ENCODE results near the gene CTDP1. TPM values are rescaled to one million over a fixed set of nuclear protein-coding genes. Genes with fewer than 3 reads are reported as not detected.
"Not testable (repeated sequence)": the region's sequence is repeated elsewhere in the genome, so short reads cannot be mapped to it uniquely, and the experiment has no call there.

The CTDP1 gene
- polyA plus RNA-seq, 3 donors = 6.8 to 11.7 (median 8.7) TPM

GRCh38 chr18:79694206-79694894 lies 14.7 kb downstream of the CTDP1 start:
- not testable (repeated sequence) for H3K27ac ChIP-seq (ENCODE audit: low read depth, low read length)
- WGBS, 3 donors = 87 to 88% (median 88%) methylated on average over 16 to 32 of the region's 32 CpGs

GRCh38 chr18:79694895-79695213 lies 15.3 kb downstream of the CTDP1 start:
- 88 to 92% (median 90%) methylated on average over 3 of the region's 3 CpGs for WGBS, 3 donors
- no peak overlapping the region for H3K27ac ChIP-seq (ENCODE audit: low read depth, low read length)

- H3K27ac ChIP-seq (ENCODE audit: low read depth, low read length) = no peak overlapping the region
- 89 to 95% (median 93%) methylated on average over 13 of the region's 13 CpGs for WGBS, 3 donors
Measured at GRCh38 chr18:79695269-79695668, 15.7 kb downstream of the CTDP1 start.

GRCh38 chr18:79695856-79696850 lies 16.6 kb downstream of the CTDP1 start:
- no peak overlapping the region for H3K27ac ChIP-seq (ENCODE audit: low read depth, low read length)
- 92 to 95% (median 94%) methylated on average over 53 of the region's 53 CpGs for WGBS, 3 donors

GRCh38 chr18:79697178-79697577 lies 17.6 kb downstream of the CTDP1 start:
- 94 to 95% (median 94%) methylated on average over 24 of the region's 24 CpGs for WGBS, 3 donors
- H3K27ac ChIP-seq (ENCODE audit: low read depth, low read length) = no peak overlapping the region

GRCh38 chr18:79697976-79698375 lies 18.4 kb downstream of the CTDP1 start:
- 94 to 97% (median 95%) methylated on average over 22 of the region's 22 CpGs for whole genome bisulfite sequencing, 3 donors
- no peak overlapping the region for H3K27ac ChIP-seq (ENCODE audit: low read depth, low read length)

- H3K27ac ChIP-seq (ENCODE audit: low read depth, low read length) = no peak overlapping the region
- whole genome bisulfite sequencing, 3 donors = 95 to 97% (median 96%) methylated on average over 14 of the region's 14 CpGs
Measured at GRCh38 chr18:79698668-79699335, 19.2 kb downstream of the CTDP1 start.

- WGBS, 3 donors = 90 to 95% (median 91%) methylated on average over 8 of the region's 8 CpGs
- no peak overlapping the region for H3K27ac ChIP-seq (ENCODE audit: low read depth, low read length)
Measured at GRCh38 chr18:79699653-79700052, 20.1 kb downstream of the CTDP1 start.

GRCh38 chr18:79702906-79703305 lies 23.3 kb downstream of the CTDP1 start:
- WGBS, 3 donors = 91 to 98% (median 97%) methylated on average over 5 of the region's 5 CpGs
- H3K27ac ChIP-seq (ENCODE audit: low read depth, low read length) = no peak overlapping the region

GRCh38 chr18:79704631-79705030 lies 25.0 kb downstream of the CTDP1 start:
- H3K27ac ChIP-seq (ENCODE audit: low read depth, low read length) = no peak overlapping the region
- WGBS, 3 donors = 97 to 98% (median 97%) methylated on average over 24 of the region's 24 CpGs

GRCh38 chr18:79705272-79705671 lies 25.7 kb downstream of the CTDP1 start:
- 96 to 97% (median 97%) methylated on average over 28 of the region's 28 CpGs for WGBS, 3 donors
- no peak overlapping the region for H3K27ac ChIP-seq (ENCODE audit: low read depth, low read length)

GRCh38 chr18:79706006-79706405 lies 26.4 kb downstream of the CTDP1 start:
- 89 to 95% (median 91%) methylated on average over 14 of the region's 14 CpGs for WGBS, 3 donors

GRCh38 chr18:79706658-79707057 lies 27.1 kb downstream of the CTDP1 start:
- 94 to 96% (median 96%) methylated on average over 16 of the region's 16 CpGs for WGBS, 3 donors

More at GRCh38 chr18:79706006-79706405, 26.4 kb downstream of the CTDP1 start:
- H3K27ac ChIP-seq (ENCODE audit: low read depth, low read length) = no peak overlapping the region

GRCh38 chr18:79707239-79707638 lies 27.6 kb downstream of the CTDP1 start:
- WGBS, 3 donors = 93 to 95% (median 94%) methylated on average over 19 of the region's 19 CpGs
- H3K27ac ChIP-seq (ENCODE audit: low read depth, low read length) = no peak overlapping the region

More at GRCh38 chr18:79706658-79707057, 27.1 kb downstream of the CTDP1 start:
- no peak overlapping the region for H3K27ac ChIP-seq (ENCODE audit: low read depth, low read length)

- no peak overlapping the region for H3K27ac ChIP-seq (ENCODE audit: low read depth, low read length)
- 94 to 96% (median 94%) methylated on average over 15 of the region's 15 CpGs for WGBS, 3 donors
Measured at GRCh38 chr18:79707671-79708070, 28.1 kb downstream of the CTDP1 start.

- 86 to 94% (median 91%) methylated on average over 21 of the region's 21 CpGs for WGBS, 3 donors
- H3K27ac ChIP-seq (ENCODE audit: low read depth, low read length) = no peak overlapping the region
Measured at GRCh38 chr18:79708412-79708811, 28.8 kb downstream of the CTDP1 start.

- 91 to 95% (median 94%) methylated on average over 20 of the region's 20 CpGs for WGBS, 3 donors
- no peak overlapping the region for H3K27ac ChIP-seq (ENCODE audit: low read depth, low read length)
Measured at GRCh38 chr18:79712206-79712857, 32.7 kb downstream of the CTDP1 start.

- WGBS, 3 donors = 95 to 96% (median 95%) methylated on average over 11 of the region's 11 CpGs
- H3K27ac ChIP-seq (ENCODE audit: low read depth, low read length) = no peak overlapping the region
Measured at GRCh38 chr18:79713341-79713740, 33.7 kb downstream of the CTDP1 start.

Measured in adipose tissue (tissue), 3 donors.